GM18526 (cell line): ENCODE measurements around the gene PRRT4.

Source experiments
- POLR2A ChIP-seq: IDR thresholded peaks from 3 replicates; pipeline ENCODE4 v1.6.1; 2011; ENCODE audit not compliant: insufficient read length; ENCODE audit errors: extremely low read depth

Gene PRRT4

DNA sequence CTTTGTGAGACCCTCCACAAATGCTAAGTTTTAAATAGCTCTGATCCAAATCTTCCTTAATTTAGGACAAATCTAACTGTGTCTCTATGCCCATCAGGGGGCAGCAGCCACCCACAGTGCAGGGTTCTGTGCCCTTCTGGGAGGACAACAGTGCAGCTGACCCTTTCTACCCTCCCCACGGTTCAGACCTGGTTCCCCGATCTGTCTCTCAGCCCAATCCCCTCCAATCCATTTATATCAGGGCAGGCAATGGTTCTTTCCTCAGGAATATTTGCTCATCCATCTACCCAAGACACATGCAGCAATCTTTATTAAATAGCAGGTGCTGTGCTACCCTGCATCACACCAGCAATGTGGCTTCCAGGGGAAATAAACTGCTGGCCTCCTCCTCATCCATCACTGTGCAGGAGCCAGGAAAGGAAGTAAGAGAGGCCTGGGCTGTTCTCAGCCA lies 13.8 kb downstream of the PRRT4 start:
- no peak for TF ChIP-seq POLR2A

GRCh38 chr7:128344431-128344774 lies 17.1 kb downstream of the PRRT4 start:
- no peak for TF ChIP-seq POLR2A

DNA sequence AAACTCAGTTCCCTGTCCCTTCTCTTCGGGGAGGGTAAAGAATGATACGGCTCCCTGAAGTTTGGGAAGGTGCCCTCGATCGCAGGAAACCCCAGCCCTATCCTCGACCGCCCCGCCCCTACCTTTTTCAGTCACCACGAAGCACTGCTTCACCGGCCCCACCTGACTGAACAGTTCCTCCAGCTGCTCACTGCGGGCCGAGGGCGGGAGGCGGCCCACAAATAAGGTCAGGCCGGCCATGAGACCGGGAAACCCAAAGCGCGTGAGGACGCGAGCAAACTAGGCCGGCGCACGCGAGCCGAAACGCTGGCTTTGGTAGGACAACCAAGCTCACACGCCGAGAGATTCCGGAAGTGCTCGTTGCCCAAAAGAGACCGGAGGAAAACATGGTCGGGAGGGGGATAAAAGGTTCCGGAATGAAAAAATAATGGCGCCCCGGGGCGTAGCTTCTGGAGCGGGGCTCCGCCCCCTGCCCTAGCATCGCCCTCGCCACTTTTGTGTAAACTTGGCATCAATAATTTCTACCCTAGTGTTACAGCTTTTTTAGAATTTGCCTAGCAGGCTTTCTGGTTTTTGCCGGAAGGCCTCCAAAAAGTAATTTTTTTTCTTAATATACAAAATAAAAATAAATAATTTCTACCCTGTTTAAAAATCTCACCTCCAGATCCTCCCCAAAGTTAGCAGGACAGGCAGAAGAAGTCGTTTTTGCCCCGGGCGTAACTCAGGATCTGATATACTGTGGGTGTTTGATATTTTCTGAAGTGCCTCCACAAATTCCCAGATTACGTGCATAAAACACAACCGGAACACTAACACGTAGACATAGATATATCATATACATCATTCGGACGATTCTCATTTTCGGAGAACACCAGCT lies 17.7 kb downstream of the PRRT4 start, which contains the start of gene RBM28:
Gene RBM28 (minus strand): TSS at position 355 of the 877 bp plus-strand sequence. CDS start 115 bp downstream, at position 240.
- TF ChIP-seq POLR2A: peak; percentile 93

DNA sequence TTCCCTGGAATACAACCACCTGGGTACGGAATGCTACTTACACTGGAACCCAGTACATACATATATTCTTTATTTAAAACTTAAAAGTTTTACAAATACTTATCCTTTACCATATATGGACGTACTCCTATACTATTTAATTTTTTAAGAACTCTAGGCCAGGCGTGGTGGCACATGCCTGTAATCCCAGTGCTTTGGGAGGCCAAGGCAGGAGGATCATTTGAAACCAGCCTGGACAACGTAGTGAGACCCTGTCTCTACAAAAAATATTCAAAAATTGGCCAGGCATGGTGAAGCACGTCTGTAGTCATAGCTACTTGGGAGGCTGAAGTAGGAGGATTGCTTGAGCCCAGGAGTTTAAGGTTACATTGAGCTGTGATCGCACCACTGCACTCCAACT lies 19.8 kb downstream of the PRRT4 start:
- no peak for TF ChIP-seq POLR2A

- no peak for TF ChIP-seq POLR2A
Measured at GRCh38 chr7:128335730-128336129, 25.8 kb downstream of the PRRT4 start.

- TF ChIP-seq POLR2A: no peak
Measured at GRCh38 chr7:128324368-128324680, 37.2 kb downstream of the PRRT4 start.

- TF ChIP-seq POLR2A: no peak
Measured at GRCh38 chr7:128323459-128324367, 37.8 kb downstream of the PRRT4 start.

GRCh38 chr7:128323040-128323439 lies 38.5 kb downstream of the PRRT4 start:
- TF ChIP-seq POLR2A: no peak

DNA sequence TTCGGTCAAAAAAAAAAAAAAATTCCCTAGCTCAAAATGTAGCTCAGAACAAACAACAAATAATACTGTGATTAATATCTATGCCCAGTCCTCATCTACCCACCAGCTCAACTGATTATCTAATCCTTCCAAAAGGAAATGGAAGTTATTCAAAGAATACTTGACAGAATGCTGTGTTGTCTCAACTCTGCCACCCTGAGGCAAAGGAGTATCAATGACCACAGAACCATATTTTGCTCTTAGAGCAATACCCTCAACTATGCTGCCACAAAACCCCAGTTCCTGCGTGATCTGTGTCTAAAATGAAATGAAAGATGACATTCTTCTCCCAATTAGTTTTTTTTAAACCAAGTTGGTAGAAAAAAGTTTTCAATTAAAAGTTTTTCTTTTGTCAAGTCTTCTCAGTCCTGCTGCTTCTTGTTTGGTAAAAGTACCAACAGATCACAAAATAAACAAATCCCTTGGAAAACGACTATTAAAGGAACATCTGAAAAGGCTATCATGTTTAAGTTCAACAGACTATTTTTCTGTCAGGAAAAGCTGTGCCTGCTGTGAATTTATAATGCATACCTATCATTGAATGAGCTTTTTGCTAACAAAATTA lies 39.3 kb downstream of the PRRT4 start:
- TF ChIP-seq POLR2A: no peak

DNA sequence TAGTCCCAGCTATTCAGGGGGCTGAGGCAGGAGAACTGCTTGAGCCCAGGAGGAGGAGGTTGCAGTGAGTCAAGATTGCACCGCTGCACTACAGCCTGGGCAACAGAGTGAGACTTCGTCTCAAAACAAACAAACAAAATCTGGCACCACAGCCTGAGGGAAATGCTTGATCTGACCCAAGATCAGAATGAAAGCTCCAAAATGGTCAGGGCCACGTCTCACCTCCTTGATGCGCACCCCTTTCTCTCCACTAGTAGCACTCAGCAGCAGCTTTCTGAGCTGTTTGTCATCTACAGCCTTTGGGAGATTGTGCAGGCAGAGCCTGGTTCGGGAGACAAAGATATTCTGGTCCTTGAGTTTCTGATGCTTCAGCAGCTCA lies 40.5 kb downstream of the PRRT4 start:
- TF ChIP-seq POLR2A: no peak

DNA sequence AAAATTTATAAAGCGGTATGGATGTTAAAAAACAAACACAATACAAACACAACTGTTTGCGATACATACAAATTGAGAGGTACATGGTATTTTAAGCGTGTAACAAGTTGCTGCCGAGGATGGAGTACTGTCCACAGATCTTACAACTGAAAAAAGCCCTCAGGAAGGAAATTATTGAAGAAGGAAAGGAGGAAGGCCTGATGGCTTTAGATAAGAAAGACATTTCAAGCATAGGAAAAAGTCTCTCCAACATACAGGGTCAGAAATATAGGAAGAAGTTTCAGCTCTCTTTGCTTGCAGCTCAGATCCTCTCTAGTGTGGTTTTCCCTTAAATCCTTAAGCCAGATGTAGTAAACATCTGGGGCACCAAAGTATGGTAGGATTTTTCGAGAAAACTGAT lies 42.8 kb downstream of the PRRT4 start:
- TF ChIP-seq POLR2A: no peak

DNA sequence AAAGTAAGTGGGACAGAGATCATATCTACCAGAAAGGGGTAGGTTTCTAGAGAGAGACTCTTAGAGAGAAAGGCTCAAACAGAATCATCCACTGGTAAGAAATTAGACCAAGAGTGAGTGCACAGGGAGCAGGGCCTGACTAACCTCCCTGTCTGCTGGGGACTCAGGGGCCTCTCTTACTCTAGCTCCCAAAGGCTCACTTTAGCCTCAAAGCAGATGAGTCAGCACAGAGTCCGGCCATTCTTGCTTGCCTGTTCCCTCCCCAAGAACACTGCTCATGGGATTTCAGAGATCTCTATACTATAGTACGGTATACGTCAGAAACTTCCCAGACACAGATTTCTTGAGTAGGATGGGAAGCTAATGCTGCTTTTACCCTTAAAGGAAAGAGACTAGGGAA lies 50.5 kb downstream of the PRRT4 start:
- no peak for TF ChIP-seq POLR2A

DNA sequence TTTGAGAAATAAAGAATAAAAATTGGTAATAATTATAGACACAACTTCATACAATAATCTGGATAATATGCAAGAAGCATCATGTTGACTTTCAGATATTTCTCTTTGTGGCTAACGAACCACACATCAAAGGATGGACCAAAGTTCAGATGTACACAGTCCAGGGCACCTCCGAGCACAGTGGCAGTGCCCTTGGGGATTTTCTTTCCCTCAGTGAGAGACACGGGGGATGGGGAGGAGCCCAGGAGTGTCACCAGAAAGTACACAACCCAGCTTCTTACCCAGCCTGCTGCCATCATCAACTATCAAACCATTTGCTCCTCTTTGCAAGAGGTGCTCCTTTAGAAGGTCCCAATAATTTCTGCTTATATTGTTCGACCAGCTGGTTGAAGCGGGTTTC lies 51.0 kb downstream of the PRRT4 start:
- TF ChIP-seq POLR2A: no peak

GRCh38 chr7:128309976-128310375 lies 51.5 kb downstream of the PRRT4 start:
- TF ChIP-seq POLR2A: no peak

DNA sequence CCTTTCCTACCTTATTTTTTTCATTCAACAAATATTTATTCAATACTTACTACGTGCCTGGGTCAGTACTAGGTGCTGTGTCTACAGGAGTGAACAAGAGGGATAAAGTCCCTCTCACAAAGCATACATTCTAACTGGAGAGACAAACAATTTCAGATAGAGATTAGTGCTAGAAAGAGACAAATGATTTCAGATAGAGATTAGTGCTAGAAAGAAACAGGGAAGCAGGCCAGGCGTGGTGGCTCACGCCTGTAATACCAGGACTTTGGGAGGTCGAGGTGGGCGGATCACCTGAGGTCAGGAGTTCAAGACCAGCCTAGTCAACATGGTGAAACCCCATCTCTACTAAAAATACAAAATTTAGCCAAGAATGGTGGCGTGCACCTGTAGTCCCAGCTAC lies 52.4 kb downstream of the PRRT4 start:
- no peak for TF ChIP-seq POLR2A

GRCh38 chr7:128307061-128307460 lies 54.4 kb downstream of the PRRT4 start:
- TF ChIP-seq POLR2A: no peak
